Measurements from ENCODE around the gene SYNE2.

GRCh38 chr14:64123241-64123822, 270.5 kb downstream of the SYNE2 start:
- TF ChIP-seq, protein P1, sequence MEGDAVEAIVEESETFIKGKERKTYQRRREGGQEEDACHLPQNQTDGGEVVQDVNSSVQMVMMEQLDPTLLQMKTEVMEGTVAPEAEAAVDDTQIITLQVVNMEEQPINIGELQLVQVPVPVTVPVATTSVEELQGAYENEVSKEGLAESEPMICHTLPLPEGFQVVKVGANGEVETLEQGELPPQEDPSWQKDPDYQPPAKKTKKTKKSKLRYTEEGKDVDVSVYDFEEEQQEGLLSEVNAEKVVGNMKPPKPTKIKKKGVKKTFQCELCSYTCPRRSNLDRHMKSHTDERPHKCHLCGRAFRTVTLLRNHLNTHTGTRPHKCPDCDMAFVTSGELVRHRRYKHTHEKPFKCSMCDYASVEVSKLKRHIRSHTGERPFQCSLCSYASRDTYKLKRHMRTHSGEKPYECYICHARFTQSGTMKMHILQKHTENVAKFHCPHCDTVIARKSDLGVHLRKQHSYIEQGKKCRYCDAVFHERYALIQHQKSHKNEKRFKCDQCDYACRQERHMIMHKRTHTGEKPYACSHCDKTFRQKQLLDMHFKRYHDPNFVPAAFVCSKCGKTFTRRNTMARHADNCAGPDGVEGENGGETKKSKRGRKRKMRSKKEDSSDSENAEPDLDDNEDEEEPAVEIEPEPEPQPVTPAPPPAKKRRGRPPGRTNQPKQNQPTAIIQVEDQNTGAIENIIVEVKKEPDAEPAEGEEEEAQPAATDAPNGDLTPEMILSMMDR (IDR thresholded peaks at IDR 0.05 in 2 of 3, conservative IDR thresholded peaks at IDR 0.05 in 1 of 3; ENCODE audit: control insufficient read depth in 2 of 3, extremely low read depth in 1 of 3, insufficient read depth in 1 of 3, low read depth in 3 of 3, low read length in 3 of 3) = no peak
- no peak for TF ChIP-seq JUND (IDR thresholded peaks at IDR 0.05; ENCODE audit: low read depth, low read length)
- no peak for TF ChIP-seq ASH2L (IDR thresholded peaks at IDR 0.05; ENCODE audit: borderline replicate concordance, low read depth)
- no peak for TF ChIP-seq ESRRA (IDR thresholded peaks at IDR 0.05; ENCODE audit: low read length)
- no peak for TF ChIP-seq KDM1A (IDR thresholded peaks at IDR 0.05; ENCODE audit: borderline replicate concordance)
- no peak for TF ChIP-seq POLR2A (IDR thresholded peaks at IDR 0.05; ENCODE audit: low read depth, low read length)
- no peak for TF ChIP-seq ZNF274 (IDR thresholded peaks at IDR 0.05; ENCODE audit: insufficient read depth, insufficient read length)
- TF ChIP-seq RAD51 (IDR thresholded peaks at IDR 0.05) = no peak
- TF ChIP-seq RAD21 (IDR thresholded peaks at IDR 0.05; ENCODE audit: insufficient read depth, low read depth, low read length) = no peak
